Measurements from ENCODE around the gene PEX7. TPM values are rescaled to one million over a fixed set of nuclear protein-coding genes. Genes with fewer than 3 reads are reported as not detected.

Gene PEX7
- total and polyA plus RNA-seq, 10 of the 15 experiments (the other 5 are each of a cell fraction or from before 2014, with no cell fraction given) = 0.58 to 12.4 (median 8.8) TPM

DNA sequence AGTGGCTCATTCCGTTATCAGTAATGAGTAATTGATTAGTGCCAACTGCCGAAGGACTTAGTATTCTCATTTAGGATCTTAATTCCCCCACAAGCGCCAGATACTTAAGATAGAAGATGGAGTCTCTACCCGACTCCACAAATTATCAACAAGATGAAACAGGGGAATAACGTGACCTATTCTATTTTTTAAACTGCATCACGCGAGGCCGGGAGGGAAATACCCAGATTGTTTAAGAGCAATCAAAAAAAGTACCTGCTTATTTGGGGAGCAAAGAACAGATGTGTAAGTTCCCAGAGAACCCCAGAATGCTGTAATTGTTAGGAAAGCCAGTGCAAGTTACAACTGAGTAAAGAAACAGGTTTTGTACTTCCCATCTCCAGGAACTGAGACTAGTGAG, 29.0 kb upstream of the PEX7 start (continued):
- TF ChIP-seq, protein P1, sequence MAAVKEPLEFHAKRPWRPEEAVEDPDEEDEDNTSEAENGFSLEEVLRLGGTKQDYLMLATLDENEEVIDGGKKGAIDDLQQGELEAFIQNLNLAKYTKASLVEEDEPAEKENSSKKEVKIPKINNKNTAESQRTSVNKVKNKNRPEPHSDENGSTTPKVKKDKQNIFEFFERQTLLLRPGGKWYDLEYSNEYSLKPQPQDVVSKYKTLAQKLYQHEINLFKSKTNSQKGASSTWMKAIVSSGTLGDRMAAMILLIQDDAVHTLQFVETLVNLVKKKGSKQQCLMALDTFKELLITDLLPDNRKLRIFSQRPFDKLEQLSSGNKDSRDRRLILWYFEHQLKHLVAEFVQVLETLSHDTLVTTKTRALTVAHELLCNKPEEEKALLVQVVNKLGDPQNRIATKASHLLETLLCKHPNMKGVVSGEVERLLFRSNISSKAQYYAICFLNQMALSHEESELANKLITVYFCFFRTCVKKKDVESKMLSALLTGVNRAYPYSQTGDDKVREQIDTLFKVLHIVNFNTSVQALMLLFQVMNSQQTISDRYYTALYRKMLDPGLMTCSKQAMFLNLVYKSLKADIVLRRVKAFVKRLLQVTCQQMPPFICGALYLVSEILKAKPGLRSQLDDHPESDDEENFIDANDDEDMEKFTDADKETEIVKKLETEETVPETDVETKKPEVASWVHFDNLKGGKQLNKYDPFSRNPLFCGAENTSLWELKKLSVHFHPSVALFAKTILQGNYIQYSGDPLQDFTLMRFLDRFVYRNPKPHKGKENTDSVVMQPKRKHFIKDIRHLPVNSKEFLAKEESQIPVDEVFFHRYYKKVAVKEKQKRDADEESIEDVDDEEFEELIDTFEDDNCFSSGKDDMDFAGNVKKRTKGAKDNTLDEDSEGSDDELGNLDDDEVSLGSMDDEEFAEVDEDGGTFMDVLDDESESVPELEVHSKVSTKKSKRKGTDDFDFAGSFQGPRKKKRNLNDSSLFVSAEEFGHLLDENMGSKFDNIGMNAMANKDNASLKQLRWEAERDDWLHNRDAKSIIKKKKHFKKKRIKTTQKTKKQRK (IDR thresholded peaks at IDR 0.05; ENCODE audit: low read depth, low read length) = no peak
- no peak for TF ChIP-seq MYB (IDR thresholded peaks at IDR 0.05; ENCODE audit: borderline replicate concordance, low read depth, low read length)
- TF ChIP-seq BHLHE40 (IDR thresholded peaks at IDR 0.05; ENCODE audit: borderline replicate concordance in 1 of 2, low read depth in 2 of 2, low read length in 1 of 2) = peak; percentile 79 to 88
- TF ChIP-seq, protein P2, sequence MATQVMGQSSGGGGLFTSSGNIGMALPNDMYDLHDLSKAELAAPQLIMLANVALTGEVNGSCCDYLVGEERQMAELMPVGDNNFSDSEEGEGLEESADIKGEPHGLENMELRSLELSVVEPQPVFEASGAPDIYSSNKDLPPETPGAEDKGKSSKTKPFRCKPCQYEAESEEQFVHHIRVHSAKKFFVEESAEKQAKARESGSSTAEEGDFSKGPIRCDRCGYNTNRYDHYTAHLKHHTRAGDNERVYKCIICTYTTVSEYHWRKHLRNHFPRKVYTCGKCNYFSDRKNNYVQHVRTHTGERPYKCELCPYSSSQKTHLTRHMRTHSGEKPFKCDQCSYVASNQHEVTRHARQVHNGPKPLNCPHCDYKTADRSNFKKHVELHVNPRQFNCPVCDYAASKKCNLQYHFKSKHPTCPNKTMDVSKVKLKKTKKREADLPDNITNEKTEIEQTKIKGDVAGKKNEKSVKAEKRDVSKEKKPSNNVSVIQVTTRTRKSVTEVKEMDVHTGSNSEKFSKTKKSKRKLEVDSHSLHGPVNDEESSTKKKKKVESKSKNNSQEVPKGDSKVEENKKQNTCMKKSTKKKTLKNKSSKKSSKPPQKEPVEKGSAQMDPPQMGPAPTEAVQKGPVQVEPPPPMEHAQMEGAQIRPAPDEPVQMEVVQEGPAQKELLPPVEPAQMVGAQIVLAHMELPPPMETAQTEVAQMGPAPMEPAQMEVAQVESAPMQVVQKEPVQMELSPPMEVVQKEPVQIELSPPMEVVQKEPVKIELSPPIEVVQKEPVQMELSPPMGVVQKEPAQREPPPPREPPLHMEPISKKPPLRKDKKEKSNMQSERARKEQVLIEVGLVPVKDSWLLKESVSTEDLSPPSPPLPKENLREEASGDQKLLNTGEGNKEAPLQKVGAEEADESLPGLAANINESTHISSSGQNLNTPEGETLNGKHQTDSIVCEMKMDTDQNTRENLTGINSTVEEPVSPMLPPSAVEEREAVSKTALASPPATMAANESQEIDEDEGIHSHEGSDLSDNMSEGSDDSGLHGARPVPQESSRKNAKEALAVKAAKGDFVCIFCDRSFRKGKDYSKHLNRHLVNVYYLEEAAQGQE (IDR thresholded peaks at IDR 0.05; ENCODE audit: low read depth, low read length) = no peak
- TF ChIP-seq BCL11A (IDR thresholded peaks at IDR 0.05; ENCODE audit: low read depth, low read length) = peak; percentile 37; the same call in 1 of the 2 replicates
- no peak for TF ChIP-seq SMC3 (IDR thresholded peaks at IDR 0.05; ENCODE audit: borderline replicate concordance, low read length)
- TF ChIP-seq KLF5 (IDR thresholded peaks at IDR 0.05; ENCODE audit: partially characterized antibody) = no peak
- peak; percentile 41; the same call in 1 of the 2 replicates for TF ChIP-seq ZNF384 (IDR thresholded peaks at IDR 0.05; ENCODE audit: borderline replicate concordance, low read depth, low read length)
- TF ChIP-seq BMI1 (IDR thresholded peaks at IDR 0.05; ENCODE audit: borderline replicate concordance) = no peak
- TF ChIP-seq CHD4 (IDR thresholded peaks at IDR 0.05) = no peak
- no peak for TF ChIP-seq KDM1A (IDR thresholded peaks at IDR 0.05; ENCODE audit: borderline replicate concordance)
- no peak for TF ChIP-seq NBN (IDR thresholded peaks at IDR 0.05)
- TF ChIP-seq TAF1 (IDR thresholded peaks at IDR 0.05; ENCODE audit: borderline replicate concordance, low read depth, low read length) = no peak
- no peak for TF ChIP-seq FOXK2 (IDR thresholded peaks at IDR 0.05)
- no peak; the same call in 1 of the 2 replicates for TF ChIP-seq RUNX3 (IDR thresholded peaks at IDR 0.05; ENCODE audit: low read length)
- TF ChIP-seq NR2C1 (IDR thresholded peaks at IDR 0.05) = no peak
- peak; percentile 81; the same call in 1 of the 2 replicates for TF ChIP-seq NFIC (IDR thresholded peaks at IDR 0.05; ENCODE audit: low read depth, low read length)
- no peak for TF ChIP-seq CBFB (IDR thresholded peaks at IDR 0.05; ENCODE audit: low read depth)
- no peak for TF ChIP-seq POU2F2 (IDR thresholded peaks at IDR 0.05; ENCODE audit: borderline replicate concordance, low read depth, low read length)
- no peak for TF ChIP-seq SMAD5 (IDR thresholded peaks at IDR 0.05; ENCODE audit: low read depth)
- no peak for TF ChIP-seq NFXL1 (IDR thresholded peaks at IDR 0.05; ENCODE audit: borderline replicate concordance)
- TF ChIP-seq POLR2A (IDR thresholded peaks at IDR 0.05; ENCODE audit: low read depth, low read length) = no peak
- no peak for TF ChIP-seq MEF2B (IDR thresholded peaks at IDR 0.05; ENCODE audit: partially characterized antibody, poor library complexity, severe bottlenecking)
